ENCODE results near the gene ACACB.

The ACACB gene

GRCh38 chr12:109294286-109294796, 178.0 kb downstream of the ACACB start:
- no peak for TF ChIP-seq CTCF (IDR thresholded peaks at IDR 0.05; ENCODE audit: extremely low read depth, missing control alignments)
- DNase-seq (ENCODE audit: low spot score): no peak

- no peak for DNase-seq (ENCODE audit: low spot score)
These were observed 179.5 kb downstream of the ACACB start for GRCh38 chr12:109295764-109296425.

DNA sequence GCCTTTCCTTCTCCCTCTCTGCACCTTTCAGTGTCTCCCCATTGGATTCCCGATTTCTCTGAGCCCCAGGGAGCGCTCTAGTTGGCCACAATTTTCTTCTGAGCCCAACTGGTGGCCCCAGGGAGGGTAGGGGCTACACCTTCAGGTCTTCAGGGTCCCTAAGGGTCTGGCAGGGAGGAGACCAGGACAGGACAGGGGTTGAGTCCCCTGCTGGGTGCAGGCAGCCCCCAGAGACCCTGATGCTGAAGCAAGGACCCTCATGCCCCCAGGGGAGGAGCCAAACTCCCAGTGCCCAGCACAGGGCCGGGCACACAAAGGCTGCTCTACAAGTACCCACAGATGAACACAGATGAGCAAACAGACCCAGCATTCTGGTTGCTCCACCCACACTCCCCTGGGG, 180.0 kb downstream of the ACACB start:
- DNase-seq (ENCODE audit: low spot score): no peak
- no peak for TF ChIP-seq CTCF (IDR thresholded peaks at IDR 0.05; ENCODE audit: extremely low read depth, missing control alignments)

More at GRCh38 chr12:109295764-109296425, 179.5 kb downstream of the ACACB start:
- TF ChIP-seq CTCF (IDR thresholded peaks at IDR 0.05; ENCODE audit: extremely low read depth, missing control alignments): no peak

DNA sequence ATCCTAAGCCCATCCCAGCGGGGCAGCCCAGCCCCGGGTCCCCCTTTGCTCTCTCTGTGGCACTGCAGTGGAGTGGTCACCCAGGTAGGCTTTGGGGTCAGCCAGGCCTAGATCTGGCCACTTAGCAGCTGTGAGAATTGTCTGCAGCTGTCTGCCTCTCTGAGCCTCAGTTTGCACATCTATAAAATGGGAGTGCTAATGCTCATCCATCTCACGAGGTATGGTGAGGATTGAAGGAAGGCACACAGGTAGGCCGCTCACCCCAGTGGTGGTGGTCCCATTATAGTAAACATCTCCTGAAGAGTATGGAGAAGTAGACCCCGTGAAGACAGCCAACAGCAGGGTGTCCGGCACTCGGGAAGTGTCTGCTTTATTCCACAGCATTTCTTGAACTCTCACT, 183.5 kb downstream of the ACACB start:
- no peak for DNase-seq (ENCODE audit: low spot score)
- TF ChIP-seq CTCF (IDR thresholded peaks at IDR 0.05; ENCODE audit: extremely low read depth, missing control alignments): no peak

- no peak for TF ChIP-seq CTCF (IDR thresholded peaks at IDR 0.05; ENCODE audit: extremely low read depth, missing control alignments)
- no peak for DNase-seq (ENCODE audit: low spot score)
These were observed 185.3 kb downstream of the ACACB start for GRCh38 chr12:109301643-109302168.

GRCh38 chr12:109302358-109302757, 186.0 kb downstream of the ACACB start:
- no peak for DNase-seq (ENCODE audit: low spot score)
- no peak for TF ChIP-seq CTCF (IDR thresholded peaks at IDR 0.05; ENCODE audit: extremely low read depth, missing control alignments)

DNA sequence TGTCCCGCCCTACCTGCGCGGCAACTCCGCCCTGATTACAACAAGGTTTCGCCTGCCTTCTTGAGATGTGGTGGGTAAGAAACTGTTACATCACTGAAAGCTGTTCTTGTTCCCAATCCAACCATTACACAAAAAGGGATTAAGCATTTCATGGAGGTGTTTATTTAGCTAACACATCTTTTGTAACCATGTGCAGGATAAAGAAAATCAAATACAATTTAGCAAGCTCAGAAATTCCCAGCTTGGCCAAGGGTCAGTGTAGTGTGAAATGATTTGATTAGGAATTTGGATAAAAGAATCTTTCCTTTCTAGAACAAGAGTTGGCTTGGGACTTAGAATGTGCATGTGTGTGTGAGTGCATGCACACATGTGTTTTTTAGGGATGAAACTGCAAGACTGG, 186.4 kb downstream of the ACACB start:
- TF ChIP-seq CTCF (IDR thresholded peaks at IDR 0.05; ENCODE audit: extremely low read depth, missing control alignments): no peak
- no peak for DNase-seq (ENCODE audit: low spot score)

All from GM20000 (cell line).